HG03039 (cell line): Measurements from ENCODE around the gene SOX6.
"Not testable (repeated sequence)": the region's sequence is repeated elsewhere in the genome, so short reads cannot be mapped to it uniquely, and the experiment has no call there.

Experiments used
- ATAC-seq: cut with Tn5 transposase; IDR thresholded peaks from one replicate; pipeline ENCODE4 v1.9.1; 2021; ENCODE audit warnings: mild to moderate bottlenecking, moderate library complexity; ENCODE audit not compliant: unreplicated experiment

Gene SOX6

GRCh38 chr11:15940462-15941205, 415.7 kb downstream of the SOX6 start:
- ATAC-seq = no peak

GRCh38 chr11:15938983-15939382, 417.4 kb downstream of the SOX6 start:
- no peak for ATAC-seq

- ATAC-seq = no peak
Measured at GRCh38 chr11:15938121-15938611, 418.2 kb downstream of the SOX6 start.

GRCh38 chr11:15937601-15938120, 418.7 kb downstream of the SOX6 start:
- no peak for ATAC-seq

DNA sequence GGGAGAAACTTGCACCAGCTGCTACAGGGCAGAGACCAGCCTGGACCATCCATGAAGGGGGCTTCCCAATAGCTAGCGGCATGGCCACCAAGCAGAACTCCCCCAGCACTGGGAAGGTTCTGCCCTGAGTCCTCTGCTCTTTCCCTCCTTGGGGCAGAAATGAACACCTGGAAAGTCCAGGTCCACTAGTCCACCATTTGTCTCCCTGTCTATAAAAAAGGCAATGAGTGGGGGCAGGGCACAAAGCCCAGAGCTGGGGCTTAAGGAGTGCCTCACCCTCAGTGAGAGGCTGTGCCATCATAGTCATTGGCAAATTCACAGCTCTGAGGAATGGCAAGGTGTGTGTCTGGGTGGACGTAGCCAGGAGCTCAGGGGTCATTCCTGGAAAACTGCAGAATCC, 420.3 kb downstream of the SOX6 start:
- no peak for ATAC-seq

DNA sequence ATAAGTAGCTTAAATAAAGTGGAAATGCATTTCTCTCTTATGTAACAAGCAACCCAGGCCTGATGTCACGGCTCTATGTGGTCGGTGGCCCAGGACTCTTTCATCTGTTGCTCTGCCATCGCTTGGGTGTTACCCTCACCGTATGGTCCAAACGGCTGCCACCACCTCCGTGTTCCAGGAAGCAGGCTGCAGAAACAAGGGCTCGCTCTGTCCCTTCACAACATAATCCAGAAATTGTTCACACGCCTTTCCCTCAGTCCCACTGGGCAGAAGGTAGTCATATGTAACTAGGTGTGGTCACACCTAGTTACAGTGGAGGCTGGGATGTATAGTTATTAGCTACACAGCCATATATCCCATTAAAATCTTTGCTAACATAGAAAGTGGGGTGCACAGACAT, 421.0 kb downstream of the SOX6 start:
- no peak for ATAC-seq

DNA sequence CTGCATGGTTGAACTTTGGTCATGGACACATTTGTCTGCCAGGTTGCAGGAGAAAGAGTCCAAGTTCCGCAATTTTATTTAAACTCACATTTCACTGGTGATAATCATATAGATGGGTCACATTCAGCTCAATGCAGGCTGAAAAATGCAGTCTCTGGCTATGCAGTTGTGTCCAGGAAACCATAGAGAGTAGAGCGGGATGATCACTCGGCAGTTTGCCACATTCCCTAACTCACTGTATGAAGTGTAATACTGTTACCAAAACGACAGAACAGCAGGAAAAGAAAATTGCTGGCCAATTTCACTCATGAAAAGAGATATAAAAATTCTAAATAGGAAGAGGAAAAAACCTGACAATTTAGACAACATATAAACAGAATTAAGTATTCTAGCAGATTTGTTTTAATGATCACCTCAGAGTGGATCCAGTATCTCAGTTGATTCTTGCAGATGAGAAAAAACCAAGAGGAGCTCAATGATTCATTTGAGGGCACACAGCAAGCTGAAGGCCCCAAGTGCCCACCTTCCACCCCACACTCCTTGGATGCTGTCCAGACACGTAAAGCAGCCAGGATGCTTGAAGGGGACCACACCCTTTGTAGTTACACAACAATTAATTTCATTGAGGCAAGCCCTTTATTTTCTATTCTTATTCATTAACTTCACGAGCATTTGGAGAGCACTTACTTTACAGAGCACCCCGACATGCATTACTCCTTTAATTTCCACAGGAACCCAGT, 422.3 kb downstream of the SOX6 start:
- no peak for ATAC-seq

GRCh38 chr11:15932417-15932816, 423.9 kb downstream of the SOX6 start:
- no peak for ATAC-seq

DNA sequence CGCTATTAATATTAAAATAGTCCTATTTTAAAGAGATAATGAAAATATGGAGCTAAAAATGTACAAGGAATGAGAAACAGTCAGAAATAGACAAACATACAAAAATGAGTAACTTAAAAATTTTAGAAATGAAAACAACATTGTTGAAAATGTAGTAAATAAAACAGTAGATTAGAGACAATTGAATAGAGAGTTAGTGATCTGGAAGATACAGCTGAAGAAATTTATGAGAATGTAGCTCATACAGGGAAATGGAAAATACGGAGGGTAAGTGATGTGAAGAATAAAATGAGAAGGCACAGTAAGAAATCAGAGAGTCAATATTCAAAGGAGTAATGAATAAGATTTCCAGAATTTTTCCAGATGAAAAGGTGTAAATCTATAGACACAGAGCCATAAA, 424.8 kb downstream of the SOX6 start:
- ATAC-seq = no peak

DNA sequence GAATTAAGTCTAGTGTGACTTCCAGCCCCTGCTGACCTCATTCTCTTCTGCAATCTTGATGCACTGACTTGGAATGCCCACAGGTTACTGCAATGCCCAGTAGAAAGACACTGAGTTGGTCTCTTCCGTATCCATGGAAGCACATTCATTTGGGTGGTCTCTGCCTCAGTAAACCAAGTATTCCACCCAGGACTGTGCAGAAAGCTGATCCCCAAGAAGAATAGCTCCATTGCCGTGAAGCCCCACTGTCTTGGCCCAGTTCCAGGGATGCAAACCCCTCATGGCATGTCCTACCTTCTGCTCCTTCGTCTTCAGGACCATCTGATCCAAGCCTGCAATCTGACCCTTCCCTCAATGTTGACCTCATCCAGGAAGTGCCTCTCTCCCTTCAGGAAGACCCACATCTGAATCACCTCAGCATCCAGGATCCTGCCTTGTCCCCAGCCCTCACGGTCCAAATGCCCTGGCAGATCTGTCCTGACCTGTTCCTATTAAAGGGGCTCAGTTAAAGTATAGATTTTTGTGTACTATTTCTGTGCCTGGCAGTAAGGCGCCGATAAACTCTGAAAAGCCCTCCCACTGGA, 425.8 kb downstream of the SOX6 start:
- no peak for ATAC-seq

DNA sequence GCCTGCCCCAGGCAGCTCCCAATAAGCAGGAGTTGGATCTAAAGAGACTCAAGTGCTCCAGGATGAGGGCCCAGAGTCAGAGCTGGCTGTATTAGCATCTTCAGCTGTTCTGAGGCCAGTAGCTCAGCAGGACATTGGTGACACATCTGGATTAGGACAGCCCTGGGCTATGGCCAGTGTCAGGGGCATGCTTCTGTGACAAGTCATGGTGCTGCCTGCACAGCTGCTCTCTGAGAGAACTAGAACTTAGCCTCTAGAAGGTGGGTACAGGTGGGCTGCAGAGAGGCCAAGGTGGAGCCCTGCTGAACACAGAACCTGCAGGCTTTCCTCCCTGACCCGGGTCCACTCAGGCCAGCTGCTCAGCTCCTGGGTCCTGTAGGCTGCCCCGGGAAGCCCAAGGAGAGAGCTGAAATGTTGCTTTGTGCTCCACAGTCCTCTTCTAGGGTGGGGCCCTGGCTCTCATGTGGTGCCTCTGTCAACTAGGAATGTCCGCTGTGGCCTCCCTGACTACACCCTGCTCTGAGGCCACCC, 426.9 kb downstream of the SOX6 start:
- no peak for ATAC-seq

DNA sequence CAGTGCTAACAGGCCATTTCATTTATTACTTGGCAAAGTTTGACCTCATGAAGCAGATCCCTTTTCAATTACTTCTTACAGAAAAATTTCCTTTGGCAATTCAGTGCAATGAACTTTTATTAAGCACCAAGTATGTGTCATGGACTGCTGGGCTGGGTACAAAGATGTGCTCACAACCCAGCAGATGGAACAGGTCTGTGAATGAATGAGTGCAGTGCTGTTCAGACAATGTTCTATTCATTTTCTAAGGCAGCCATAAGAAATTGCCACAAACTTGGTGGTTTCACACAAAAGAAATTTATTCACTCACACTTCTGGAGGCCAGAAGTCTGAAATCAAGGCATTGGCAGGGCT, 428.5 kb downstream of the SOX6 start:
- ATAC-seq = no peak

DNA sequence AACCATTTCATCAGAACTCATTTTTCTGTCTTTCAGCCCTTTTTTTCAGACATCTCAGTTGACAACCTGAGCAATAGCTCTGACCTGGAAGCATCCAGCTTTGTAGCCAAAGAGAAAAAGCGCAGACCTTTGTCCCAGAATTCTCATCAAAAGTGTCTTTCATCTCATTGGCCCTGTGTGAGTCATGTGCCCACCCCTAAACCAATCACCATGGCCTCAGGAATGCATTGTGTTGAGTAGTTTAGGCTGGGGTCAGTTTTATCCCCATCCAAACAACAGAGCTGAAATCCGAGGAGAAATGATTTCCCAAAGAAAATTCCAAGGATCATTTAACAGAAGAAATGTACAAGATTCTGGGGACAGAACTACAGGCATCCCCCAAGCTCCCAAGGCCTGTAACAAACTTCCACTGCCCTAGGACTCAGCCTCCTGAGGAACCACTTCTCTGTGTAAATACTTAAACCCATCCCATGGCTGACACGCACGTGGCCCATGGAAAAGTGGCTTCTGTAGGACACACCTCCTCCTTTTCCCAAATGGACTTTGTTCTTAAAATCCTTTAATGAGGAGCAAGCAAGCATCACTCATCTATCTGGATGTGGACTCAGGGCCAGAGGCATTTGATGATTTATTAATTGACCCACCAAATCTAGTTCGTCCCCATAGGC, 429.0 kb downstream of the SOX6 start:
- ATAC-seq = no peak

GRCh38 chr11:15926071-15926470, 430.3 kb downstream of the SOX6 start:
- no peak for ATAC-seq

GRCh38 chr11:15923183-15923582, 433.2 kb downstream of the SOX6 start:
- ATAC-seq = no peak

DNA sequence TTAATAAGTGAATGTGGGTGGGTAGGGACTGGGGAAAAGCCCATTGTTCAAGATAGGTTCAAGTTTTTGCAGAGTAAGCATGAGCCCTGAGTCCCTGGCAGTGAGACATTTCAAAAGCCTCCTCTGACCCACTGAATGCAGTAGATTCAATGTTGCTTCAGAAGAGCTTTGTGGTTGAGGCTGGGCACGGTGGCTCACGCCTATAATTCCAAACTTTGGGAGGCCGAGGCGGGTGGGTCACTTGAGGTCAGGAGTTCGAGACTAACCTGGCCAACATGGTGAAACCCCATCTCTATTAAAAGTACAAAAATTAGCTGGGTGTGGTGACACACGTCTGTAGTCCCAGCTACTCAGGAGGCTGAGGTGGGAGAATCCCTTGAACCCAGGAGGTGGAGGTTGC, 433.6 kb downstream of the SOX6 start:
- ATAC-seq = not testable (repeated sequence)

DNA sequence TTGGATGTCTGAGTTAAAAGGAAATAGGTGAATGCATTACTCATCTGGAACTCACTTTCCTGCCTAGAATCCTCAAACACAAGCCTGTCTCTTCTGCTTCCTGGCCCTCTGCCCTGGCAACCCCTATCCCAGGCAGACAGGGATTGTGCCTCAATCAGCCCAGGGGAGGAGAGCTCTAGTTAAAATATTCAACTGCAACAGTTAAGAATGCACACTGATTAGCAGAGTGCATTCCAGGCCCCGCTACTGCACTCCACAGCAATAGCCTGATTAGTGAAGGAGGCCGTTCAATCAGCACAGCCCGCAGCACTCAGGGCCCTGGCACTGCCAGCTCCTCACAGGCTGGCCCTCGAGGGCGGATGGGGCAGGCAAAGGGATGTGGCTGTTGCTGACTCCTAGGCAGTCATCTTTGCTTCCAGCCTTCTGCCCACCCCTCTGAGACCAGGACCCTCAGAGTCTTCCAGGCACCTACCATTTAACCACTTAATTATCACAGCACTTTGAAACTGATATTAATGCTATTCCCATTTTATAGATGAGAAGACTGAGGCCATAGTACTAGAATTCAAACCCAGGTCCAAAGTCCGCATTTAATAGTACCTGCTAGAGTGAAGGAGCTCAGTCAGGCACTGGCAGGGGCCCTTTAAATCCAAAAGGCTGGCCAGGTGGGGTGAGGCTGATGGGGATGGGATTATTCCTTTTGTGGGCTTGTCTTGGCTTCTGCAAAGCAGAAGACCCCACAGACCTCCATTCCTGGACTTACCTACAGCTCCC, 435.3 kb downstream of the SOX6 start:
- no peak for ATAC-seq

- no peak for ATAC-seq
Measured at GRCh38 chr11:15918674-15919073, 437.7 kb downstream of the SOX6 start.

GRCh38 chr11:15918212-15918611, 438.1 kb downstream of the SOX6 start:
- ATAC-seq = no peak
